Astrocyte (in vitro differentiated cells and primary cell): ENCODE results near the gene ACVR1. TPM values are rescaled to one million over a fixed set of nuclear protein-coding genes. Genes with fewer than 3 reads are reported as not detected.

ENCODE experiments used
- DNase-seq: peaks from one replicate; pipeline ENCODE4 v3.0.0-alpha.2; 2010; ENCODE audit warnings: low read depth
- FAIRE-seq: peaks from 2 replicates; lab custom pipeline; 2011; peaks lifted over from hg19 to GRCh38; lab: Jason Lieb, UNC
- H2AFZ ChIP-seq: 2 replicates; pipeline ENCODE4 v1.6.0; 2012; ENCODE audit warnings: low read depth, low read length, inconsistent platforms
- H3K27ac ChIP-seq: 2 replicates; pipeline ENCODE4 v1.5.1; 2011; ENCODE audit warnings: low read depth, low read length, inconsistent platforms
- H3K27me3 ChIP-seq: 2 replicates; pipeline ENCODE4 v1.6.0; 2011; ENCODE audit warnings: low read length, inconsistent platforms; ENCODE audit not compliant: insufficient read depth
- H3K36me3 ChIP-seq: 2 replicates; pipeline ENCODE4 v1.5.1; 2011; ENCODE audit warnings: low read length, inconsistent platforms; ENCODE audit not compliant: insufficient read depth
- H3K4me1 ChIP-seq: 2 replicates; pipeline ENCODE4 v1.5.1; 2011; ENCODE audit warnings: low read length, inconsistent platforms; ENCODE audit not compliant: insufficient read depth
- H3K4me2 ChIP-seq: 2 replicates; pipeline ENCODE4 v1.6.0; 2012; ENCODE audit warnings: low read length, inconsistent platforms
- H3K4me3 ChIP-seq: 2 replicates; pipeline ENCODE4 v1.5.1; 2011; ENCODE audit warnings: low read depth, mild to moderate bottlenecking, low read length, inconsistent platforms; ENCODE audit not compliant: insufficient read depth
- H3K79me2 ChIP-seq: 2 replicates; pipeline ENCODE4 v1.6.0; 2012; ENCODE audit warnings: mild to moderate bottlenecking, low read length, inconsistent platforms; ENCODE audit not compliant: insufficient read depth
- H3K9ac ChIP-seq: 2 replicates; pipeline ENCODE4 v1.6.0; 2012; ENCODE audit warnings: mild to moderate bottlenecking, low read length, inconsistent platforms
- H3K9me3 ChIP-seq: 2 replicates; pipeline ENCODE4 v1.5.1; 2012; ENCODE audit warnings: low read depth, mild to moderate bottlenecking, low read length, inconsistent platforms; ENCODE audit not compliant: insufficient read depth
- H4K20me1 ChIP-seq: 2 replicates; pipeline ENCODE4 v1.6.0; 2012; ENCODE audit warnings: low read length, inconsistent platforms; ENCODE audit not compliant: insufficient read depth
- H3K27ac Mint-ChIP-seq: one replicate; pipeline ENCODE4 v1.8.0; 2021; ENCODE audit warnings: mild to moderate bottlenecking, mixed read lengths; ENCODE audit not compliant: unreplicated experiment
- H3K27me3 Mint-ChIP-seq: one replicate; pipeline ENCODE4 v1.8.0; 2021; ENCODE audit warnings: low read depth, mixed read lengths; ENCODE audit not compliant: unreplicated experiment
- H3K36me3 Mint-ChIP-seq: one replicate; pipeline ENCODE4 v1.8.0; 2021; ENCODE audit warnings: low read depth, mixed read lengths; ENCODE audit not compliant: unreplicated experiment
- H3K4me1 Mint-ChIP-seq: one replicate; pipeline ENCODE4 v1.8.0; 2021; ENCODE audit warnings: low read depth, mixed read lengths; ENCODE audit not compliant: unreplicated experiment
- H3K4me3 Mint-ChIP-seq: one replicate; pipeline ENCODE4 v1.8.0; 2021; ENCODE audit warnings: mild to moderate bottlenecking, moderate library complexity, mixed read lengths; ENCODE audit not compliant: unreplicated experiment
- H3K9me3 Mint-ChIP-seq: one replicate; pipeline ENCODE4 v1.8.0; 2021; ENCODE audit warnings: mild to moderate bottlenecking, mixed read lengths; ENCODE audit not compliant: unreplicated experiment
- CTCF ChIP-seq: IDR thresholded peaks from 2 replicates; pipeline ENCODE4 v1.5.1; 2011; ENCODE audit warnings: low read depth, mild to moderate bottlenecking, inconsistent platforms, low read length, moderate library complexity; ENCODE audit not compliant: insufficient read depth
- EZH2 ChIP-seq: IDR thresholded peaks from 2 replicates; pipeline ENCODE4 v1.6.1; 2012; ENCODE audit warnings: mild to moderate bottlenecking, low read length, inconsistent platforms; ENCODE audit not compliant: insufficient read depth
- total RNA-seq: library from RNA; stranded (reverse); gene quantifications from 2 replicates; pipeline ENCODE4 v1.2.1, GENCODE V29; 2021

Gene ACVR1
- total RNA-seq, 1 donor from 2014 or later = 45.9 TPM

DNA sequence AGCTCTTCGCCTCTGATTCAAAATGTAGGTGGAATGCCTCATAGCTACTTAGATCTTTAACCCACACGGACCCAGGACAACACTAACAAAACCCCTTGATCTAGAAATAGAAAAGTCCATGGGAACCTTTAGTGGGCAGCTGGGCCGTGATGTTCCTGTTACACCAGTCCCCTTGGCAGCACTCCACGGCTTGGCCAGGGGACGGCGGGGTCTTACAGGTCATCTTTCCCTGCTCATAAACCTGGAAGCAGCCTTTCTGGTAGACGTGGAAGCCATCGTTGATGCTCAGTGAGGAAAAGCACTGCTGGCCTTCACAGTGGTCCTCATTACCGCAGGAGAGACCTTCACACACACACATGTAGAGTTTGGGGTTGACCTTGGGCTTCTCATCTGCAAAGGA, 95.9 kb downstream of the ACVR1 start:
- DNase-seq = no peak
- Mint-ChIP-seq H3K9me3 (no peaks in the 10 kb centered on the region), H3K4me1 (peaks cover 30% of the 10 kb centered on the region), H3K27ac (no peak overlapping the region), H3K4me3 (no peak overlapping the region), H3K36me3 (peaks cover 12% of the 10 kb centered on the region), H3K27me3 (no peaks in the 10 kb centered on the region)
- Histone ChIP-seq H3K9me3 (no peaks in the 10 kb centered on the region), H3K79me2 (peaks cover 13% of the 10 kb centered on the region), H3K4me1 (peaks cover 22% of the 10 kb centered on the region), H4K20me1 (peaks cover 51% of the 10 kb centered on the region), H3K27ac (no peak overlapping the region), H2AFZ (no peak overlapping the region), H3K4me3 (no peak overlapping the region), H3K9ac (no peak overlapping the region), H3K36me3 (peaks cover 25% of the 10 kb centered on the region), H3K4me2 (no peak overlapping the region), H3K27me3 (no peaks in the 10 kb centered on the region)
- no peak for FAIRE-seq
- TF ChIP-seq CTCF (no peak), EZH2 (no peak)

DNA sequence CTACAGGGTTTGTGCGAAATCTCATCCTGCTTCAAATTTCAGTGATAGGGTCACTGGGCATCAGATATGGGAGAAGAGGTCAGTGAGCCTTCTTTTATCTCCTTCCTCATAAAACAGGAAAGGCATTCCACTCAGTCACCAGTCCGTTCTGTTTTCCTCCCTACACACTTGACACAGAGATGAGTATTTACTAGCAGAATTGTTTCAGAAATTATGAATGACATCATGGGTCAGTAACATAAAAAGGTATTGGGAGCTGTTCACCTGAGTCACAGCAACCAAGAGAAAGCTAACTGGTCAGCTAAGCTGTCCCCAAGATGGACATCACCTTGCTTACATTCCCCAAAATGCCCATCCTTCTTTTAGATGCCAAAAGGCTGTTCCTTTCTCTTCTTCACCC, 96.3 kb downstream of the ACVR1 start:
- Histone ChIP-seq H2AFZ (no peak overlapping the region), H4K20me1 (peaks cover 49% of the 10 kb centered on the region), H3K27me3 (no peaks in the 10 kb centered on the region), H3K9ac (no peak overlapping the region), H3K36me3 (peaks cover 29% of the 10 kb centered on the region), H3K4me3 (no peak overlapping the region), H3K79me2 (peaks cover 13% of the 10 kb centered on the region), H3K4me2 (no peak overlapping the region), H3K4me1 (peaks cover 18% of the 10 kb centered on the region), H3K9me3 (no peaks in the 10 kb centered on the region), H3K27ac (no peak overlapping the region)
- Mint-ChIP-seq H3K27me3 (no peaks in the 10 kb centered on the region), H3K9me3 (no peaks in the 10 kb centered on the region), H3K36me3 (peaks cover 15% of the 10 kb centered on the region), H3K4me3 (no peak overlapping the region), H3K27ac (no peak overlapping the region), H3K4me1 (peaks cover 29% of the 10 kb centered on the region)
- TF ChIP-seq EZH2 = no peak
- FAIRE-seq (no peak), DNase-seq (no peak)

GRCh38 chr2:157777427-157777826, 98.7 kb downstream of the ACVR1 start:
- Mint-ChIP-seq H3K4me1 (peaks cover 13% of the 10 kb centered on the region), H3K4me3 (no peak overlapping the region), H3K27ac (no peak overlapping the region), H3K36me3 (peaks cover 10% of the 10 kb centered on the region), H3K27me3 (no peaks in the 10 kb centered on the region), H3K9me3 (no peaks in the 10 kb centered on the region)
- Histone ChIP-seq H3K27me3 (no peaks in the 10 kb centered on the region), H3K4me3 (no peak overlapping the region), H3K36me3 (peaks cover 29% of the 10 kb centered on the region), H3K4me2 (no peak overlapping the region), H3K9me3 (no peaks in the 10 kb centered on the region), H4K20me1 (peaks cover 28% of the 10 kb centered on the region), H2AFZ (no peak overlapping the region), H3K27ac (no peak overlapping the region), H3K9ac (no peak overlapping the region), H3K4me1 (peaks cover 7% of the 10 kb centered on the region), H3K79me2 (peaks cover 8% of the 10 kb centered on the region)
- FAIRE-seq (no peak), DNase-seq (no peak)
- no peak for TF ChIP-seq EZH2
- TF ChIP-seq CTCF = peak; percentile 69
